ENCODE data around the gene NRIP1.

The NRIP1 gene

DNA sequence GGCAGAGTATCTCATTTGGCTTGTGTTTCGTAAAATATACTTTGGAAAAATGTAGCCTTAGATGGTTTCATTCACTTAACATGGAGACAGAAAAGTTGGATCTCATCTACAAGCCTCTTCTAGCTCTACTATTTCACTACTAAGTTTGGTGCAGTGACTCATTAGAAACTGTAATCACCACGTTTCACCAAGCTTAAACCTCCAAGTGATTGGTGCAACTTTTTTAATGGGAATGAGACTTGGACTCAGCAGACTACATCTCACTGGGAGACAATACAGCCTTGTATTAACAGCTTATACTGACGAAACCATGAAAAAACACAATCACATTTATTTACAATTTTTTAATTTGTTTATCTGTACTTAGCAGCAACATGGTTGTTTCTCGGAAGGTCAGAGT, 29.9 kb upstream of the NRIP1 start:
- H3K36me3 ChIP-seq (ENCODE audit: control insufficient read depth, insufficient read depth, low read length): no peaks in the 10 kb centered on the region
- no peak overlapping the region for H3K4me3 ChIP-seq (ENCODE audit: insufficient read depth, low read depth, low read length)
- H3K27ac ChIP-seq (ENCODE audit: insufficient read depth, low read depth, low read length, poor library complexity, severe bottlenecking): no peak overlapping the region
- no peaks in the 10 kb centered on the region for H3K27me3 ChIP-seq (ENCODE audit: control insufficient read depth, insufficient read depth, low read length, poor library complexity, severe bottlenecking)
- no peaks in the 10 kb centered on the region for H3K9me3 ChIP-seq (ENCODE audit: control insufficient read depth, low read length)
- peaks cover 9% of the 10 kb centered on the region for H3K4me1 ChIP-seq (ENCODE audit: control insufficient read depth, insufficient read depth, low read length)
- WGBS, 2 experiments: 87 to 90% methylated on average over 3 to 4 of the region's 4 CpGs

- Histone ChIP-seq H3K36me3 (ENCODE audit: control insufficient read depth, insufficient read depth, low read length) (no peaks in the 10 kb centered on the region), H3K9me3 (ENCODE audit: control insufficient read depth, low read length) (no peaks in the 10 kb centered on the region), H3K27me3 (ENCODE audit: control insufficient read depth, insufficient read depth, low read length, poor library complexity, severe bottlenecking) (no peaks in the 10 kb centered on the region), H3K27ac (ENCODE audit: insufficient read depth, low read depth, low read length, poor library complexity, severe bottlenecking) (no peak overlapping the region), H3K4me1 (ENCODE audit: control insufficient read depth, insufficient read depth, low read length) (peaks cover 9% of the 10 kb centered on the region), H3K4me3 (ENCODE audit: insufficient read depth, low read depth, low read length) (no peak overlapping the region)
- 94 to 100% methylated on average over 1 of the region's 1 CpG for WGBS, 2 experiments
Measured at GRCh38 chr21:15093216-15093615, 28.4 kb upstream of the NRIP1 start.

DNA sequence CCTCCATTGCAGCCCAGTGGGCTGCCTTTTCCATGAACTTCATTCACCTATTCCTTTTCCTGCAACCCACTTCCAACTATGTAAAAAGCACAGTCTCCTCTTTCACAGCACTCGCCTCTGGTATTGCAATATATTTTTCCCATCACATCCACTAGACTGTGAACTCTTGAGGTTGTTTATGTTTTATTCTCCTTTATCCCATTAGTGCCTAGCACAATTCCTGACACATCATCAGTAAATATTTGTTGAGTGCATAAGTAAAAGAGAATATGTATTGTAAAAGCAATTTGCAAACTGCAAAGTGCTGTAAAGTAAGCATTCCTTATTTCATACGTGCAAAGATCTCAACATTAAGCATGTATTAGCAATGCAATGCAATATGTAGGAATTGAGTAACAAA, 27.9 kb upstream of the NRIP1 start:
- WGBS, 2 experiments: 83 to 100% methylated on average over 2 of the region's 2 CpGs
- Histone ChIP-seq H3K4me1 (ENCODE audit: control insufficient read depth, insufficient read depth, low read length) (peaks cover 9% of the 10 kb centered on the region), H3K27ac (ENCODE audit: insufficient read depth, low read depth, low read length, poor library complexity, severe bottlenecking) (no peak overlapping the region)

DNA sequence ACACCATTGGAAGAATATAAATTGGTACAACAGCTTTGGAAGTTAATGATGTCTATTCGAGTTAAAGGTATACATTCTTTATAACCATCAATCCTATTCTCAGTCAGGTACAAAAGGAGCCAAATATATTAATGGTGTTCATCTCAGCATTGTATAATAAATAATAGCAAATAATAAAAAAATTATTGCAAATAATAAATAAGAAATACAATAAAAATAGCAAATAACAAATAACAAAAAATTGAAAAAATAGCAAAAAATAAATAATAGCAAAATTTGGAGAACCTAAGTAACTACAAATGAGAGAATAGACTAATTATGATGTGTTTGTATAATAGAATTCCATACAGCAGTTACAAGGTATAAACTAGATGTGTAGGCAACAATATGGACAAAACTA, 25.6 kb upstream of the NRIP1 start:
- no CpG with 5 or more reads among the region's 1 CpG for WGBS, 2 experiments
- no peaks in the 10 kb centered on the region for H3K36me3 ChIP-seq (ENCODE audit: control insufficient read depth, insufficient read depth, low read length)
- peaks cover 7% of the 10 kb centered on the region for H3K4me1 ChIP-seq (ENCODE audit: control insufficient read depth, insufficient read depth, low read length)
- no peak overlapping the region for H3K4me3 ChIP-seq (ENCODE audit: insufficient read depth, low read depth, low read length)
- H3K9me3 ChIP-seq (ENCODE audit: control insufficient read depth, low read length): no peaks in the 10 kb centered on the region
- H3K27me3 ChIP-seq (ENCODE audit: control insufficient read depth, insufficient read depth, low read length, poor library complexity, severe bottlenecking): no peaks in the 10 kb centered on the region
- no peak overlapping the region for H3K27ac ChIP-seq (ENCODE audit: insufficient read depth, low read depth, low read length, poor library complexity, severe bottlenecking)

More for the DNA sequence above, 27.9 kb upstream of the NRIP1 start:
- Histone ChIP-seq H3K9me3 (ENCODE audit: control insufficient read depth, low read length) (no peaks in the 10 kb centered on the region), H3K36me3 (ENCODE audit: control insufficient read depth, insufficient read depth, low read length) (no peaks in the 10 kb centered on the region), H3K27me3 (ENCODE audit: control insufficient read depth, insufficient read depth, low read length, poor library complexity, severe bottlenecking) (no peaks in the 10 kb centered on the region), H3K4me3 (ENCODE audit: insufficient read depth, low read depth, low read length) (no peak overlapping the region)

DNA sequence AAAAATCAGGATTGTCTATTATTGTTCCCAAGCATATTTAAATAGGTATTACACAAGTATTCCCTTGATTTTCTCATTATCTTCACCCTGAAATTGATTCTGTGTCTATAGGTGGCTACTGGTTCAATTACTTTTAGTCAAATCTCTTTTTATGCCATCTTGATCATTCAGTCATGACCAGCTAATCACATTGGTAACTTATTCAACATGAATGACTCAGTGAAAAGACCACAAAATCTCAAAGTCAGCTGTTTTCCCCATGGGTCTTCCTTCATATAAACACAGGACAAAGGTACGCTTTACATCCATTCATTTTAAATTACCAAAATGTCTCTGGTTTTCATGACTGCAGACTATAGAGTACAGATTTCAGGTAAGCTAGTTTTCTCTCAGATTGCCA, 23.7 kb upstream of the NRIP1 start:
- no peaks in the 10 kb centered on the region for H3K27me3 ChIP-seq (ENCODE audit: control insufficient read depth, insufficient read depth, low read length, poor library complexity, severe bottlenecking)
- no peak overlapping the region for H3K4me3 ChIP-seq (ENCODE audit: insufficient read depth, low read depth, low read length)
- no peak overlapping the region for H3K27ac ChIP-seq (ENCODE audit: insufficient read depth, low read depth, low read length, poor library complexity, severe bottlenecking)
- H3K4me1 ChIP-seq (ENCODE audit: control insufficient read depth, insufficient read depth, low read length): no peaks in the 10 kb centered on the region
- no peaks in the 10 kb centered on the region for H3K36me3 ChIP-seq (ENCODE audit: control insufficient read depth, insufficient read depth, low read length)
- WGBS, 2 experiments: 95% methylated on average over 1 of the region's 1 CpG
- no peaks in the 10 kb centered on the region for H3K9me3 ChIP-seq (ENCODE audit: control insufficient read depth, low read length)

DNA sequence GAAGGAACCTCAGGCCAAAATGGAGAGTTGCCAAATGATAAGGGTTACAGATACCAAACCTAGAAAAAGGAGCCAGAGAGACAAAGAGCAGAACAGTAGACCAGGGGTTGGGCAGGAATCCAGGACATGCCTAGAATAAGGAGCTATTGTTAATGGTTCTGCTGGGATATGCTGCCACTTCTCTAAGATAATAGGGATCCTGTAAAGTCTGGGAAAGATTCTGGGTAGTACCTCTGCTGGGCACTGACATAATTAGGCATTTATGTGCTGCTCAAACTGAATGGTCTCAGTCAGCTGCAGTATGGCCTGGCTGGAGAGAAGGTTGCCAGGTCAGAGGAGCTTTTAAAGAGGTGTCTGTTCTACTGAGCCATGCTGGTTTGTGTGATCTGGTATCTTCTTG, 19.9 kb upstream of the NRIP1 start:
- H3K27ac ChIP-seq (ENCODE audit: insufficient read depth, low read depth, low read length, poor library complexity, severe bottlenecking): no peak overlapping the region
- H3K36me3 ChIP-seq (ENCODE audit: control insufficient read depth, insufficient read depth, low read length): no peaks in the 10 kb centered on the region
- H3K9me3 ChIP-seq (ENCODE audit: control insufficient read depth, low read length): no peaks in the 10 kb centered on the region
- H3K27me3 ChIP-seq (ENCODE audit: control insufficient read depth, insufficient read depth, low read length, poor library complexity, severe bottlenecking): no peaks in the 10 kb centered on the region
- no peak overlapping the region for H3K4me3 ChIP-seq (ENCODE audit: insufficient read depth, low read depth, low read length)
- no peaks in the 10 kb centered on the region for H3K4me1 ChIP-seq (ENCODE audit: control insufficient read depth, insufficient read depth, low read length)

GRCh38 chr21:15080526-15080925, 15.7 kb upstream of the NRIP1 start:
- H3K36me3 ChIP-seq (ENCODE audit: control insufficient read depth, insufficient read depth, low read length): no peaks in the 10 kb centered on the region
- no peaks in the 10 kb centered on the region for H3K27me3 ChIP-seq (ENCODE audit: control insufficient read depth, insufficient read depth, low read length, poor library complexity, severe bottlenecking)
- no peaks in the 10 kb centered on the region for H3K4me1 ChIP-seq (ENCODE audit: control insufficient read depth, insufficient read depth, low read length)
- H3K9me3 ChIP-seq (ENCODE audit: control insufficient read depth, low read length): no peaks in the 10 kb centered on the region
- H3K4me3 ChIP-seq (ENCODE audit: insufficient read depth, low read depth, low read length): no peak overlapping the region
- WGBS, 2 experiments: 94 to 100% methylated on average over 2 of the region's 2 CpGs
- no peak overlapping the region for H3K27ac ChIP-seq (ENCODE audit: insufficient read depth, low read depth, low read length, poor library complexity, severe bottlenecking)

GRCh38 chr21:15079269-15079668, 14.5 kb upstream of the NRIP1 start:
- Histone ChIP-seq H3K36me3 (ENCODE audit: control insufficient read depth, insufficient read depth, low read length) (no peaks in the 10 kb centered on the region), H3K4me1 (ENCODE audit: control insufficient read depth, insufficient read depth, low read length) (no peaks in the 10 kb centered on the region), H3K9me3 (ENCODE audit: control insufficient read depth, low read length) (no peaks in the 10 kb centered on the region), H3K4me3 (ENCODE audit: insufficient read depth, low read depth, low read length) (no peak overlapping the region), H3K27ac (ENCODE audit: insufficient read depth, low read depth, low read length, poor library complexity, severe bottlenecking) (no peak overlapping the region), H3K27me3 (ENCODE audit: control insufficient read depth, insufficient read depth, low read length, poor library complexity, severe bottlenecking) (no peaks in the 10 kb centered on the region)
- 84 to 88% methylated on average over 9 to 10 of the region's 10 CpGs for WGBS, 2 experiments

- Histone ChIP-seq H3K27me3 (ENCODE audit: control insufficient read depth, insufficient read depth, low read length, poor library complexity, severe bottlenecking) (no peaks in the 10 kb centered on the region), H3K9me3 (ENCODE audit: control insufficient read depth, low read length) (no peaks in the 10 kb centered on the region), H3K4me1 (ENCODE audit: control insufficient read depth, insufficient read depth, low read length) (no peaks in the 10 kb centered on the region), H3K4me3 (ENCODE audit: insufficient read depth, low read depth, low read length) (no peak overlapping the region), H3K27ac (ENCODE audit: insufficient read depth, low read depth, low read length, poor library complexity, severe bottlenecking) (no peak overlapping the region), H3K36me3 (ENCODE audit: control insufficient read depth, insufficient read depth, low read length) (no peaks in the 10 kb centered on the region)
- WGBS, 2 experiments: 75 to 82% methylated on average over 2 of the region's 2 CpGs
Measured at GRCh38 chr21:15078180-15078579, 13.4 kb upstream of the NRIP1 start.

DNA sequence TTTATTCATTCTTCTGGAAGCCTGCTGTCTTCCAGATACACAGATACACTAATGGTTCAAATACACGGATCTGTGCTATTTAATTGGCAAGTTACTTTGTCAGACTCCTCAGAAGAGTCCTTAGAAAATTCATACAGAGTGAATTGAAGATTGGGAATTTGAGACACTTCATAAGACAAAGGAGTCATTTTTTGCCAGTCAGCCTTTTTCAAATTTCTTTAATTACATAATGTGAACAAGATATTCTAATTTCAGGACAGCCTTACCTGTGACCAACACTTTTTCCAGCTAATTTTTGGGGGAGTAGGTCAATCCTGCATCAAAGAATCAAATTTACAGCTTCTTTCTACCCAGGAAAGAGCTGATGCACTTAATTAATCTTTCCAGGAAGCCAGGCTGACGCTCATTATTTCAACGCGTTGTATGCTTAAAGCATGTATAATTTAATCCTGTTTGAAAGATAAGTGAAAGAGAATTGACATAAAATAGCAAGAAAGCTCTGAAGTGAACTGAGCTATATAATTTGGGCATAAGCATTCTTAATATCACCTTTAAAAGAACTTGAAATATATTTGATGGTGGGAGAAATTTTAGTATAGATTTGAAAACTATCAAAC, 12.8 kb upstream of the NRIP1 start:
- Histone ChIP-seq H3K36me3 (ENCODE audit: control insufficient read depth, insufficient read depth, low read length) (no peaks in the 10 kb centered on the region), H3K4me3 (ENCODE audit: insufficient read depth, low read depth, low read length) (no peak overlapping the region), H3K4me1 (ENCODE audit: control insufficient read depth, insufficient read depth, low read length) (no peaks in the 10 kb centered on the region), H3K9me3 (ENCODE audit: control insufficient read depth, low read length) (no peaks in the 10 kb centered on the region), H3K27ac (ENCODE audit: insufficient read depth, low read depth, low read length, poor library complexity, severe bottlenecking) (no peak overlapping the region), H3K27me3 (ENCODE audit: control insufficient read depth, insufficient read depth, low read length, poor library complexity, severe bottlenecking) (no peaks in the 10 kb centered on the region)
- 93 to 96% methylated on average over 4 of the region's 4 CpGs for WGBS, 2 experiments

GRCh38 chr21:15076730-15077129, 11.9 kb upstream of the NRIP1 start:
- Histone ChIP-seq H3K4me3 (ENCODE audit: insufficient read depth, low read depth, low read length) (no peak overlapping the region), H3K27ac (ENCODE audit: insufficient read depth, low read depth, low read length, poor library complexity, severe bottlenecking) (no peak overlapping the region), H3K27me3 (ENCODE audit: control insufficient read depth, insufficient read depth, low read length, poor library complexity, severe bottlenecking) (no peaks in the 10 kb centered on the region), H3K9me3 (ENCODE audit: control insufficient read depth, low read length) (no peaks in the 10 kb centered on the region), H3K36me3 (ENCODE audit: control insufficient read depth, insufficient read depth, low read length) (no peaks in the 10 kb centered on the region), H3K4me1 (ENCODE audit: control insufficient read depth, insufficient read depth, low read length) (no peaks in the 10 kb centered on the region)
- 100% methylated on average over 2 of the region's 2 CpGs; no CpG with 5 or more reads in 1 of the 2 experiments for WGBS, 2 experiments
